ENCODE measurements around the gene UBR1. TPM values are rescaled to one million over a fixed set of nuclear protein-coding genes. Genes with fewer than 3 reads are reported as not detected.

The UBR1 gene
- polyA plus RNA-seq, 2 of the 4 experiments (the other 2 are of a cell fraction), result 5.8 to 10.5 TPM

- Histone ChIP-seq H3K4me3 (no peak overlapping the region), H3K9me3 (no peaks in the 10 kb centered on the region), H3K4me1 (peaks cover 9% of the 10 kb centered on the region), H3K4me2 (no peak overlapping the region), H3K27ac (no peak overlapping the region)
- DNase-seq (ENCODE audit: low read depth in 1 of 2, low spot score in 1 of 2), result no peak
- no peak for FAIRE-seq
- ChIA-PET CTCF (interaction anchor here (0.6 kb wide), 1 partner anchor 65 kb away, joined by 3 read pairs; no protein-coding TSS in a partner anchor), POLR2A (no interaction called here)
- no peak for ATAC-seq
- TF ChIP-seq MYC (IDR thresholded peaks at IDR 0.05; ENCODE audit: borderline replicate concordance, low read length), result no peak
- TF ChIP-seq USF2 (IDR thresholded peaks at IDR 0.05), result no peak
- peak in 1 of 2 experiments; percentile 16; a peak in 1 of 4 replicates for TF ChIP-seq CEBPB (IDR thresholded peaks at IDR 0.05)
- WGBS (ENCODE audit: missing lambda C conversion rate), result 97% methylated on average over 10 of the region's 10 CpGs
These were observed 6.6 kb downstream of the UBR1 start for GRCh38 chr15:43099105-43099845.

GRCh38 chr15:43096411-43096810 lies 9.4 kb downstream of the UBR1 start:
- DNase-seq (ENCODE audit: low read depth in 1 of 2, low spot score in 1 of 2), result no peak
- TF ChIP-seq E2F6 (IDR thresholded peaks at IDR 0.05; ENCODE audit: borderline replicate concordance, low read depth) (no peak), CBX2 (IDR thresholded peaks at IDR 0.05; ENCODE audit: borderline replicate concordance, low read depth) (no peak), HEYL (CRISPR knock-in tag; IDR thresholded peaks at IDR 0.05) (no peak)
- CTCF ChIA-PET, result no interaction called here
- WGBS (ENCODE audit: missing lambda C conversion rate), result 97% methylated on average over 6 of the region's 6 CpGs
- H3K9me3 ChIP-seq, result no peaks in the 10 kb centered on the region
- H3K4me1 ChIP-seq, result peaks cover 7% of the 10 kb centered on the region; the same call in 2 of the 3 replicates
- H3K4me2 ChIP-seq, result no peak overlapping the region
- POLR2A ChIA-PET, result no interaction called here
- FAIRE-seq, result no peak
- no peak overlapping the region for H3K27ac ChIP-seq
- ATAC-seq, result no peak
- H3K4me3 ChIP-seq, result no peak overlapping the region

GRCh38 chr15:43095708-43096347 lies 10.0 kb downstream of the UBR1 start:
- Histone ChIP-seq H3K9me3 (no peaks in the 10 kb centered on the region), H3K4me1 (peaks cover 7% of the 10 kb centered on the region; the same call in 2 of the 3 replicates), H3K4me3 (no peak overlapping the region), H3K4me2 (no peak overlapping the region), H3K27ac (no peak overlapping the region)
- WGBS (ENCODE audit: missing lambda C conversion rate), result 73% methylated on average over 7 of the region's 8 CpGs
- ChIA-PET CTCF (interaction anchor here (0.6 kb wide), 1 partner anchor 9 kb away, joined by 4 read pairs; no protein-coding TSS in a partner anchor), POLR2A (no interaction called here)
- no peak for ATAC-seq
- TF ChIP-seq PHF8 (IDR thresholded peaks at IDR 0.05; ENCODE audit: borderline replicate concordance, low read depth), result no peak
- no peak for TF ChIP-seq ATOH8 (CRISPR knock-in tag; IDR thresholded peaks at IDR 0.05; ENCODE audit: low read depth)
- no peak for TF ChIP-seq EHMT2 (IDR thresholded peaks at IDR 0.05; ENCODE audit: low read depth)
- TF ChIP-seq CEBPB (IDR thresholded peaks at IDR 0.05), result no peak
- TF ChIP-seq FOSB (CRISPR knock-in tag; IDR thresholded peaks at IDR 0.05), result no peak
- TF ChIP-seq ZFP36 (IDR thresholded peaks at IDR 0.05; ENCODE audit: borderline replicate concordance, partially characterized antibody), result no peak
- DNase-seq (ENCODE audit: low read depth in 1 of 2, low spot score in 1 of 2), result no peak
- FAIRE-seq, result no peak

- FAIRE-seq, result no peak
- CTCF ChIA-PET, result interaction anchor here (0.6 kb wide), 1 partner anchor 8 kb away, joined by 4 read pairs; no protein-coding TSS in a partner anchor
- POLR2A ChIA-PET, result no interaction called here
- TF ChIP-seq CBX8 (IDR thresholded peaks at IDR 0.05), result no peak
- no peak for TF ChIP-seq HMGXB4 (CRISPR knock-in tag; IDR thresholded peaks at IDR 0.05; ENCODE audit: borderline replicate concordance)
- no peak for TF ChIP-seq TFCP2L1 (CRISPR knock-in tag; IDR thresholded peaks at IDR 0.05)
- no peak for TF ChIP-seq ZFP36 (IDR thresholded peaks at IDR 0.05; ENCODE audit: borderline replicate concordance, partially characterized antibody)
- TF ChIP-seq CHD2 (IDR thresholded peaks at IDR 0.05; ENCODE audit: low read length, partially characterized antibody), result no peak
- TF ChIP-seq PHF8 (IDR thresholded peaks at IDR 0.05; ENCODE audit: borderline replicate concordance, low read depth), result no peak
- no peak for TF ChIP-seq REST (IDR thresholded peaks at IDR 0.05)
- no peak for TF ChIP-seq HOXB5 (CRISPR knock-in tag; IDR thresholded peaks at IDR 0.05)
- no peak for TF ChIP-seq RFX5 (IDR thresholded peaks at IDR 0.05)
- TF ChIP-seq ESRRA (IDR thresholded peaks at IDR 0.05; ENCODE audit: borderline replicate concordance, low read length), result no peak
These were observed 10.6 kb downstream of the UBR1 start for GRCh38 chr15:43095243-43095642.

More at GRCh38 chr15:43095243-43095642, 10.6 kb downstream of the UBR1 start:
- no peaks in the 10 kb centered on the region for H3K9me3 ChIP-seq
- 45% methylated on average over 1 of the region's 1 CpG for WGBS (ENCODE audit: missing lambda C conversion rate)
- no peak for DNase-seq (ENCODE audit: low read depth in 1 of 2, low spot score in 1 of 2)
- peaks cover 7% of the 10 kb centered on the region; the same call in 2 of the 3 replicates for H3K4me1 ChIP-seq
- H3K4me3 ChIP-seq, result no peak overlapping the region
- no peak overlapping the region for H3K4me2 ChIP-seq
- ATAC-seq, result no peak
- no peak overlapping the region for H3K27ac ChIP-seq
